HepG2 (cell line): ENCODE results near the gene NEURL1B. TPM values are rescaled to one million over a fixed set of nuclear protein-coding genes. Genes with fewer than 3 reads are reported as not detected.

ENCODE experiments used
- CSRNP2 ChIP-seq: sonication (generic); formaldehyde crosslinking; conservative IDR thresholded peaks from 2 replicates; pipeline ENCODE4 v1.8.0; 2022; ENCODE audit warnings: low read depth, missing genetic modification reagents
- GATAD2A ChIP-seq: IDR thresholded peaks from 2 replicates; pipeline ENCODE4 v1.6.1; 2016
- GTF2F1 ChIP-seq: fragments of 150-350 bp; IDR thresholded peaks from 2 replicates; pipeline ENCODE4 v1.6.1; 2014; ENCODE audit warnings: low read length
- HMG20A ChIP-seq: IDR thresholded peaks from 2 replicates; pipeline ENCODE4 v1.6.1; 2016; ENCODE audit warnings: borderline replicate concordance
- HNRNPL ChIP-seq: fragments of 200-400 bp; formaldehyde crosslinking; IDR thresholded peaks from 2 replicates; pipeline ENCODE4 v1.6.1; 2017; ENCODE audit warnings: mild to moderate bottlenecking, low read depth, low read length
- JUNB ChIP-seq: sonication (generic); formaldehyde crosslinking; IDR thresholded peaks from 2 replicates; pipeline ENCODE4 v1.8.0; 2022; ENCODE audit warnings: missing genetic modification reagents, mild to moderate bottlenecking, borderline replicate concordance
- NR2F6 ChIP-seq, 2 experiments: IDR thresholded peaks; 2 replicates each; pipeline ENCODE4 v1.6.1; 2016; ENCODE audit warnings: antibody characterized with exemption in 1 of 2, mild to moderate bottlenecking in 1 of 2
- PAWR ChIP-seq: sonication (generic); formaldehyde crosslinking; IDR thresholded peaks from 2 replicates; pipeline ENCODE4 v1.4.0; 2020; ENCODE audit warnings: missing genetic modification reagents, mild to moderate bottlenecking, borderline replicate concordance
- PHF21A ChIP-seq: sonication (generic); formaldehyde crosslinking; IDR thresholded peaks from 2 replicates; pipeline ENCODE4 v1.5.0; 2020; ENCODE audit warnings: mild to moderate bottlenecking, missing genetic modification reagents
- POLR2A ChIP-seq, 2 experiments: IDR thresholded peaks; 2 replicates each; pipeline ENCODE4 v1.6.1; 2011; ENCODE audit warnings: low read depth in 2 of 2, low read length in 2 of 2, mild to moderate bottlenecking in 1 of 2, moderate library complexity in 1 of 2; ENCODE audit not compliant: insufficient read depth in 1 of 2
- PRPF4 ChIP-seq: fragments of 200-400 bp; formaldehyde crosslinking; IDR thresholded peaks from 2 replicates; pipeline ENCODE4 v1.6.1; 2016; ENCODE audit warnings: low read length, low read depth; ENCODE audit not compliant: poor library complexity, severe bottlenecking
- SIN3B ChIP-seq: fragments of 150-350 bp; IDR thresholded peaks from 2 replicates; pipeline ENCODE4 v1.6.1; 2014; ENCODE audit warnings: low read length
- SRF ChIP-seq: IDR thresholded peaks from 2 replicates; pipeline ENCODE4 v1.6.1; 2011; ENCODE audit warnings: mild to moderate bottlenecking, low read depth, low read length, moderate library complexity
- STAG1 ChIP-seq: sonication (generic); formaldehyde crosslinking; IDR thresholded peaks from 2 replicates; pipeline ENCODE4 v1.4.0; 2020; ENCODE audit warnings: missing genetic modification reagents
- TAF1 ChIP-seq: sonication (generic); formaldehyde crosslinking; IDR thresholded peaks from 2 replicates; pipeline ENCODE4 v1.4.0; 2020; ENCODE audit warnings: missing genetic modification reagents
- TMF1 ChIP-seq: sonication (generic); formaldehyde crosslinking; IDR thresholded peaks from 2 replicates; pipeline ENCODE4 v1.8.1; 2022; ENCODE audit warnings: low read depth, missing genetic modification reagents
- ZBTB33 ChIP-seq: sonication (generic); formaldehyde crosslinking; IDR thresholded peaks from 2 replicates; pipeline ENCODE4 v1.4.0; 2020; ENCODE audit warnings: missing genetic modification reagents
- ZNF232 ChIP-seq: sonication (generic); formaldehyde crosslinking; IDR thresholded peaks from 2 replicates; pipeline ENCODE4 v1.4.0; 2020; ENCODE audit warnings: missing genetic modification reagents, borderline replicate concordance
- ZNF263 ChIP-seq: sonication (generic); formaldehyde crosslinking; IDR thresholded peaks from 2 replicates; pipeline ENCODE4 v1.4.0; 2020; ENCODE audit warnings: missing genetic modification reagents
- ZNF333 ChIP-seq: sonication (generic); formaldehyde crosslinking; IDR thresholded peaks from 2 replicates; pipeline ENCODE4 v1.4.0; 2020; ENCODE audit warnings: mild to moderate bottlenecking, missing genetic modification reagents, borderline replicate concordance
- ZNF343 ChIP-seq: sonication (generic); formaldehyde crosslinking; IDR thresholded peaks from 2 replicates; pipeline ENCODE4 v1.4.0; 2020; ENCODE audit warnings: mild to moderate bottlenecking, missing genetic modification reagents
- ZNF530 ChIP-seq: sonication (generic); formaldehyde crosslinking; IDR thresholded peaks from 2 replicates; pipeline ENCODE4 v1.5.0; 2020; ENCODE audit warnings: low read depth, mild to moderate bottlenecking, missing genetic modification reagents
- ZNF607 ChIP-seq: sonication (generic); formaldehyde crosslinking; IDR thresholded peaks from 2 replicates; pipeline ENCODE4 v1.5.1; 2020; ENCODE audit warnings: missing genetic modification reagents, mild to moderate bottlenecking, borderline replicate concordance
- ZNF609 ChIP-seq: sonication (generic); formaldehyde crosslinking; IDR thresholded peaks from 2 replicates; pipeline ENCODE4 v1.4.0; 2020; ENCODE audit warnings: mild to moderate bottlenecking, missing genetic modification reagents, borderline replicate concordance
- polyA plus RNA-seq, 8 experiments: library from polyadenylated mRNA; depleted of rRNA in 3 of 8; stranded (reverse) in 7 of 8; unstranded in 1 of 8; fragments of >200 nt; fragmentation: Illumina TruSeq in 4 of 8; extraction: Trizol in 4 of 8; gene quantifications; 2 replicates each; pipeline versions ENCODE4 v1.2.1 to v1.2.3, GENCODE V29; 2011 to 2016; ENCODE audit warnings: low read depth in 4 of 8, missing spikeins in 1 of 8, mixed read lengths in 1 of 8; ENCODE audit not compliant: insufficient read depth in 1 of 8
- total RNA-seq, 5 experiments: library from RNA; depleted of rRNA; stranded (reverse); fragments of >200 nt; fragmentation: Illumina TruSeq; extraction: Trizol; gene quantifications; 2 replicates each; pipeline ENCODE4 v1.2.3, GENCODE V29; 2016; ENCODE audit warnings: low read depth in 1 of 5

NEURL1B gene
- total and polyA plus RNA-seq, 2 of the 13 experiments (the other 11 are each of a cell fraction or from before 2014, with no cell fraction given): 0.09 to 0.13 TPM

- TF ChIP-seq ZNF609 (CRISPR knock-in tag) (no peak), ZBTB33 (CRISPR knock-in tag) (no peak), TMF1 (CRISPR knock-in tag) (no peak), PRPF4 (no peak), NR2F6 (IDR thresholded peaks at IDR 0.05) (no peak), NR2F6 (CRISPR knock-in tag; IDR thresholded peaks at IDR 0.05) (no peak), TAF1 (CRISPR knock-in tag) (no peak), JUNB (CRISPR knock-in tag) (no peak), ZNF263 (CRISPR knock-in tag) (no peak), SRF (no peak), GTF2F1 (no peak), GATAD2A (CRISPR knock-in tag) (no peak), ZNF607 (CRISPR knock-in tag) (0 out of 2 replicates have a peak, but pooled peaks have one; percentile 32), ZNF530 (CRISPR knock-in tag) (no peak), SIN3B (no peak), POLR2A (IDR thresholded peaks at IDR 0.05; ENCODE audit: insufficient read depth in 1 of 2, low read depth in 2 of 2, low read length in 2 of 2) (no peak), PAWR (CRISPR knock-in tag) (no peak), HNRNPL (0 out of 2 replicates have a peak, but pooled peaks have one; percentile 41), CSRNP2 (CRISPR knock-in tag) (no peak), ZNF343 (CRISPR knock-in tag) (no peak), STAG1 (CRISPR knock-in tag) (peak; percentile 47), ZNF232 (CRISPR knock-in tag) (no peak), ZNF333 (CRISPR knock-in tag) (no peak), HMG20A (CRISPR knock-in tag) (no peak), PHF21A (CRISPR knock-in tag) (no peak)
These were observed 75.0 kb downstream of the NEURL1B start (continued) for GRCh38 chr5:172715931-172716682.
